CD14-positive monocyte (primary cell): Measurements from ENCODE around the gene NR4A1. TPM values are rescaled to one million over a fixed set of nuclear protein-coding genes. Genes with fewer than 3 reads are reported as not detected.

Experiments used
- DNase-seq, 3 donors: peaks; one replicate each; pipeline ENCODE4 v3.0.0-alpha.2; 2011 to 2022
- H2AFZ ChIP-seq: 2 replicates; pipeline ENCODE4 v1.6.0; 2012; ENCODE audit warnings: mild to moderate bottlenecking, low read depth, low read length, inconsistent platforms; ENCODE audit not compliant: insufficient read depth, poor library complexity, severe bottlenecking
- H3K27ac ChIP-seq, 2 donors: 1 replicate in 1 of 2; 2 replicates in 1 of 2; pipeline ENCODE4 v1.5.1; 2012 to 2013; ENCODE audit warnings: low read length in 2 of 2, control low read depth in 1 of 2, inconsistent platforms in 1 of 2, low read depth in 1 of 2, mild to moderate bottlenecking in 1 of 2
- H3K27me3 ChIP-seq, 2 donors: one replicate each; pipeline versions ENCODE4 v1.6.0 to v1.6.1; 2011 to 2013; ENCODE audit warnings: low read length in 2 of 2; ENCODE audit not compliant: control insufficient read depth in 2 of 2, insufficient read depth in 2 of 2
- H3K36me3 ChIP-seq, 2 donors: replicated peaks in 1 of 2; 1 replicate in 1 of 2; 2 replicates in 1 of 2; pipeline versions ENCODE4 v1.5.1 to v1.6.1; 2012 to 2013; ENCODE audit warnings: low read length in 2 of 2, control low read depth in 1 of 2, inconsistent platforms in 1 of 2, mild to moderate bottlenecking in 1 of 2; ENCODE audit not compliant: insufficient read depth in 2 of 2, control insufficient read depth in 1 of 2
- H3K4me1 ChIP-seq, 2 donors: 1 replicate in 1 of 2; 2 replicates in 1 of 2; pipeline versions ENCODE4 v1.5.1 to v1.6.1; 2012 to 2013; ENCODE audit warnings: low read length in 2 of 2, control low read depth in 1 of 2, inconsistent platforms in 1 of 2, mild to moderate bottlenecking in 1 of 2, moderate library complexity in 1 of 2; ENCODE audit not compliant: insufficient read depth in 2 of 2, control insufficient read depth in 1 of 2
- H3K4me2 ChIP-seq: replicated peaks from 2 replicates; pipeline ENCODE3; 2012; ENCODE audit warnings: low read length, moderate library complexity, mild to moderate bottlenecking; ENCODE audit not compliant: poor library complexity, severe bottlenecking; ENCODE audit errors: extremely low read depth
- H3K4me3 ChIP-seq, 3 experiments: fragments of 200-600 bp in 1 of 3; sonication (generic) in 1 of 3; replicated peaks in 1 of 3; 1 replicate in 2 of 3; 2 replicates in 1 of 3; pipeline ENCODE4 v1.5.1; 2011 to 2013; ENCODE audit warnings: low read length in 3 of 3, mild to moderate bottlenecking in 3 of 3, control low read depth in 2 of 3, low read depth in 2 of 3, inconsistent platforms in 1 of 3, moderate library complexity in 1 of 3
- H3K79me2 ChIP-seq: 2 replicates; pipeline ENCODE4 v1.6.0; 2012; ENCODE audit warnings: mild to moderate bottlenecking, control low read depth, inconsistent platforms, low read length, moderate library complexity; ENCODE audit not compliant: insufficient read depth
- H3K9ac ChIP-seq: 2 replicates; pipeline ENCODE4 v1.6.0; 2017; ENCODE audit warnings: low read length, mild to moderate bottlenecking; ENCODE audit not compliant: insufficient read depth, poor library complexity, severe bottlenecking
- H3K9me3 ChIP-seq, 2 donors: replicated peaks in 1 of 2; 1 replicate in 1 of 2; 2 replicates in 1 of 2; pipeline versions ENCODE4 v1.5.1 to v1.6.1; 2012 to 2013; ENCODE audit warnings: low read length in 2 of 2, control low read depth in 1 of 2; ENCODE audit not compliant: control insufficient read depth in 1 of 2, insufficient read depth in 1 of 2
- H4K20me1 ChIP-seq: 2 replicates; pipeline ENCODE4 v1.6.0; 2012; ENCODE audit warnings: mild to moderate bottlenecking, low read length, control low read depth, moderate library complexity; ENCODE audit not compliant: insufficient read depth
- H3K27ac Mint-ChIP-seq, 7 donors: one replicate each; pipeline ENCODE4 v1.8.0; 2020; ENCODE audit warnings: mild to moderate bottlenecking in 7 of 7, mixed read lengths in 7 of 7, moderate library complexity in 6 of 7, inconsistent platforms in 2 of 7
- H3K27me3 Mint-ChIP-seq, 3 donors: one replicate each; pipeline ENCODE4 v1.8.0; 2021 to 2022; ENCODE audit warnings: low read depth in 3 of 3, mild to moderate bottlenecking in 3 of 3, mixed read lengths in 3 of 3, moderate library complexity in 3 of 3, inconsistent platforms in 1 of 3
- H3K36me3 Mint-ChIP-seq, 2 donors: one replicate each; pipeline ENCODE4 v1.8.0; 2020; ENCODE audit warnings: mixed read lengths in 2 of 2, inconsistent platforms in 1 of 2, mild to moderate bottlenecking in 1 of 2
- H3K4me1 Mint-ChIP-seq: one replicate; pipeline ENCODE4 v1.8.0; 2020; ENCODE audit warnings: mild to moderate bottlenecking, mixed read lengths
- H3K4me3 Mint-ChIP-seq, 2 donors: one replicate each; pipeline ENCODE4 v1.8.0; 2020; ENCODE audit warnings: mild to moderate bottlenecking in 2 of 2, mixed read lengths in 2 of 2, moderate library complexity in 1 of 2
- H3K9me3 Mint-ChIP-seq, 7 donors: one replicate each; pipeline ENCODE4 v1.8.0; 2020 to 2022; ENCODE audit warnings: mixed read lengths in 7 of 7, mild to moderate bottlenecking in 6 of 7, moderate library complexity in 6 of 7, inconsistent platforms in 2 of 7
- CTCF ChIP-seq: fragments of 200-600 bp; IDR thresholded peaks from one replicate; pipeline ENCODE4 v1.8.0; 2022; ENCODE audit warnings: antibody characterized with exemption, mild to moderate bottlenecking
- WGBS: methylation state at CpG from one replicate; pipeline ENCODE4 v1.1.5; 2013; ENCODE audit warnings: missing lambda C conversion rate; ENCODE audit not compliant: insufficient coverage; 5-methylcytosine and 5-hydroxymethylcytosine counted together
- intact Hi-C, 2 donors: fragments of 100-400 bp; cut with micrococcal nuclease; formaldehyde crosslinking; loops; one replicate each; pipeline versions ENCODE4 v1.15.0 to v1.15.1; 2023
- polyA plus RNA-seq, 3 donors: library from polyadenylated mRNA; depleted of rRNA in 1 of 3; unstranded in 2 of 3; stranded (reverse) in 1 of 3; fragments of 300-500 nt in 2 of 3; fragments of >200 nt in 1 of 3; fragmentation: Illumina TruSeq in 2 of 3; gene quantifications; 1 replicate in 2 of 3; 2 replicates in 1 of 3; pipeline ENCODE4 v1.2.3, GENCODE V29; 2012 to 2021

NR4A1 gene
- polyA plus RNA-seq, 3 donors = 10.1 to 1,297 (median 41.4) TPM

DNA sequence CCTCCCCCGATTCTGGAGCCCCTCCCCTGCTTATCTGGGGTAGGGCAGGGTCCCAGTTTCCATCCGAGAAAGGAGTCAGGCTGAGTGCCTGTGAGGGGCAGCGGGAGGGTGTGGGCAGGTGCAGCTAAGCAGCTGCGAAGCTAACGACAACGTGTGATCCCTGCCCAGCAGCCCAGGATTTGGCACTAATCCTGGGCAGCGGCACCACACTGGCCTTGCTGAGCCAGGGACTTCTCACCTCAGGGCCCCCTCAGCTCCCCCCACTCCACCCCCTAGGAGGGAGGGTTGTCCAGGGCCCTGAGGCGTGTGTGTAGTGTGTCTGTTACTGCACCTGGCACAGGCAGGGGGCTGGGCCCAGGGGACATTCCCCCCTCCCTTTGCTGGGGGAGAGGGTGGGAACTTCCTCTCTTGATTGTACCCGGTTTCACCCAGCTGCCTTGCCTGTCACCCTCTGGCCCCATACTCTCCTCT, 30.1 kb downstream of the NR4A1 start:
- no peak overlapping the region for H3K4me2 ChIP-seq

DNA sequence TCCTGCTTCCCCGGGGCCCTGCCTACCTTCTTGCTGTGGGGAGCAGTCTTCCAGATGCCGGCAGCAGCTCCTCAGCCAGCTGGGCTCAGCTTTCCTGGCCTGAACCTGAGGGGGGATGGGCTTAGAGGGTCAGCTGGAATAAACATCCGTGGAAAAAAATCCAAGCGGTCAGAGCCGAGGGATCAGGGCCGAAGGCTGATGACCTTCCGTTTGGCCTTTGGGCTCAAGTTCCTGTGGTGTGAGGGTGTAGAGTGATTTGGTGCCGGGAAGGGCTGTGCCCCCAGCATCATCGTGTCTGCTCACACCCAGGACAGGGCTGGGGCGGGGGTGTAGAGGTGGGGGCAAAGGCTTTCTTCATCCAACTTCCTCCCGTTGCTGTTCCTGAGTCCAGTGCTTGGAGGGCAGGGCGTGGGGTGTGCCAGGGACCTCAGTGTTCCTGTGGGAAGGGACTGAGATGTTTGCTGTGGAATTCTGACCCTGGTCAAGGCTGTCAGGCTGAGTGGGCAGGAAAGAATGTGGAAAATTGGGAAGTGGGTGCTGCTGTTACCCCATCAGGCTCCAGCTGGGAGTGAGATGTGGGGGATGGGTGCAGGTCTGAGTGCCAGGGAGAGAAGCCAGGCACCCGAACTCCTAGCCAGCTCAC, 30.9 kb downstream of the NR4A1 start:
- TF ChIP-seq CTCF = no peak
- Histone ChIP-seq H3K9ac (no peak overlapping the region), H3K36me3 (peaks cover 18 to 24% of the 10 kb centered on the region in 2 donors), H3K4me1 (peaks cover 15 to 18% of the 10 kb centered on the region in 2 donors), H4K20me1 (peaks cover 6% of the 10 kb centered on the region), H3K4me3 (no peak overlapping the region), H3K4me2 (no peak overlapping the region), H3K27ac (no peak overlapping the region), H3K27me3 (no peaks in the 10 kb centered on the region), H3K9me3 (no peaks in the 10 kb centered on the region), H3K79me2 (no peaks in the 10 kb centered on the region), H2AFZ (no peak overlapping the region)
- Mint-ChIP-seq H3K4me3 (no peak overlapping the region), H3K27me3 (peaks cover 6 to 9% (median 7%) of the 10 kb centered on the region in 3 donors), H3K9me3 (peaks cover 0 to 1% (median 0%) of the 10 kb centered on the region in 7 donors), H3K4me1 (peaks cover 18% of the 10 kb centered on the region), H3K36me3 (peaks cover 21 to 22% of the 10 kb centered on the region in 2 donors), H3K27ac (peak overlapping the region in 3 of 7 donors; percentile 21 to 79 (median 49))
- no peak for DNase-seq
- 84% methylated on average over 10 of the region's 13 CpGs for WGBS
- intact Hi-C loops = no loop called here

More for the DNA sequence above, 30.1 kb downstream of the NR4A1 start:
- H4K20me1 ChIP-seq = peaks cover 15% of the 10 kb centered on the region
- H3K4me1 ChIP-seq = peaks cover 15 to 18% of the 10 kb centered on the region in 2 donors
- no peaks in the 10 kb centered on the region for H3K9me3 ChIP-seq
- H3K9me3 Mint-ChIP-seq = no peaks in the 10 kb centered on the region
- 40% methylated on average over 1 of the region's 9 CpGs for WGBS
- H3K9ac ChIP-seq = no peak overlapping the region
- H3K4me3 ChIP-seq = no peak overlapping the region
- peaks cover 26 to 33% of the 10 kb centered on the region in 2 donors for H3K36me3 ChIP-seq
- peaks cover 2 to 5% (median 4%) of the 10 kb centered on the region in 3 donors for H3K27me3 Mint-ChIP-seq
- intact Hi-C loops = no loop called here
- no peak for TF ChIP-seq CTCF
- no peak overlapping the region for H3K27ac ChIP-seq
- H3K27me3 ChIP-seq = no peaks in the 10 kb centered on the region
- DNase-seq = peak in 2 of 3 donors; percentile 16 to 46
- H3K4me1 Mint-ChIP-seq = peaks cover 18% of the 10 kb centered on the region
- H3K4me3 Mint-ChIP-seq = no peak overlapping the region
- H3K36me3 Mint-ChIP-seq = peaks cover 30% of the 10 kb centered on the region in 2 donors
- peak overlapping the region in 3 of 7 donors; percentile 46 to 79 (median 49) for H3K27ac Mint-ChIP-seq
- no peak overlapping the region for H2AFZ ChIP-seq
- no peaks in the 10 kb centered on the region for H3K79me2 ChIP-seq
